ENCODE data around the gene IL17RD. TPM values are rescaled to one million over a fixed set of nuclear protein-coding genes. Genes with fewer than 3 reads are reported as not detected.

IL17RD gene
- total and polyA plus RNA-seq, 2 experiments from 2014 or later, result 10.7 to 104 TPM

- TF ChIP-seq, protein P1, sequence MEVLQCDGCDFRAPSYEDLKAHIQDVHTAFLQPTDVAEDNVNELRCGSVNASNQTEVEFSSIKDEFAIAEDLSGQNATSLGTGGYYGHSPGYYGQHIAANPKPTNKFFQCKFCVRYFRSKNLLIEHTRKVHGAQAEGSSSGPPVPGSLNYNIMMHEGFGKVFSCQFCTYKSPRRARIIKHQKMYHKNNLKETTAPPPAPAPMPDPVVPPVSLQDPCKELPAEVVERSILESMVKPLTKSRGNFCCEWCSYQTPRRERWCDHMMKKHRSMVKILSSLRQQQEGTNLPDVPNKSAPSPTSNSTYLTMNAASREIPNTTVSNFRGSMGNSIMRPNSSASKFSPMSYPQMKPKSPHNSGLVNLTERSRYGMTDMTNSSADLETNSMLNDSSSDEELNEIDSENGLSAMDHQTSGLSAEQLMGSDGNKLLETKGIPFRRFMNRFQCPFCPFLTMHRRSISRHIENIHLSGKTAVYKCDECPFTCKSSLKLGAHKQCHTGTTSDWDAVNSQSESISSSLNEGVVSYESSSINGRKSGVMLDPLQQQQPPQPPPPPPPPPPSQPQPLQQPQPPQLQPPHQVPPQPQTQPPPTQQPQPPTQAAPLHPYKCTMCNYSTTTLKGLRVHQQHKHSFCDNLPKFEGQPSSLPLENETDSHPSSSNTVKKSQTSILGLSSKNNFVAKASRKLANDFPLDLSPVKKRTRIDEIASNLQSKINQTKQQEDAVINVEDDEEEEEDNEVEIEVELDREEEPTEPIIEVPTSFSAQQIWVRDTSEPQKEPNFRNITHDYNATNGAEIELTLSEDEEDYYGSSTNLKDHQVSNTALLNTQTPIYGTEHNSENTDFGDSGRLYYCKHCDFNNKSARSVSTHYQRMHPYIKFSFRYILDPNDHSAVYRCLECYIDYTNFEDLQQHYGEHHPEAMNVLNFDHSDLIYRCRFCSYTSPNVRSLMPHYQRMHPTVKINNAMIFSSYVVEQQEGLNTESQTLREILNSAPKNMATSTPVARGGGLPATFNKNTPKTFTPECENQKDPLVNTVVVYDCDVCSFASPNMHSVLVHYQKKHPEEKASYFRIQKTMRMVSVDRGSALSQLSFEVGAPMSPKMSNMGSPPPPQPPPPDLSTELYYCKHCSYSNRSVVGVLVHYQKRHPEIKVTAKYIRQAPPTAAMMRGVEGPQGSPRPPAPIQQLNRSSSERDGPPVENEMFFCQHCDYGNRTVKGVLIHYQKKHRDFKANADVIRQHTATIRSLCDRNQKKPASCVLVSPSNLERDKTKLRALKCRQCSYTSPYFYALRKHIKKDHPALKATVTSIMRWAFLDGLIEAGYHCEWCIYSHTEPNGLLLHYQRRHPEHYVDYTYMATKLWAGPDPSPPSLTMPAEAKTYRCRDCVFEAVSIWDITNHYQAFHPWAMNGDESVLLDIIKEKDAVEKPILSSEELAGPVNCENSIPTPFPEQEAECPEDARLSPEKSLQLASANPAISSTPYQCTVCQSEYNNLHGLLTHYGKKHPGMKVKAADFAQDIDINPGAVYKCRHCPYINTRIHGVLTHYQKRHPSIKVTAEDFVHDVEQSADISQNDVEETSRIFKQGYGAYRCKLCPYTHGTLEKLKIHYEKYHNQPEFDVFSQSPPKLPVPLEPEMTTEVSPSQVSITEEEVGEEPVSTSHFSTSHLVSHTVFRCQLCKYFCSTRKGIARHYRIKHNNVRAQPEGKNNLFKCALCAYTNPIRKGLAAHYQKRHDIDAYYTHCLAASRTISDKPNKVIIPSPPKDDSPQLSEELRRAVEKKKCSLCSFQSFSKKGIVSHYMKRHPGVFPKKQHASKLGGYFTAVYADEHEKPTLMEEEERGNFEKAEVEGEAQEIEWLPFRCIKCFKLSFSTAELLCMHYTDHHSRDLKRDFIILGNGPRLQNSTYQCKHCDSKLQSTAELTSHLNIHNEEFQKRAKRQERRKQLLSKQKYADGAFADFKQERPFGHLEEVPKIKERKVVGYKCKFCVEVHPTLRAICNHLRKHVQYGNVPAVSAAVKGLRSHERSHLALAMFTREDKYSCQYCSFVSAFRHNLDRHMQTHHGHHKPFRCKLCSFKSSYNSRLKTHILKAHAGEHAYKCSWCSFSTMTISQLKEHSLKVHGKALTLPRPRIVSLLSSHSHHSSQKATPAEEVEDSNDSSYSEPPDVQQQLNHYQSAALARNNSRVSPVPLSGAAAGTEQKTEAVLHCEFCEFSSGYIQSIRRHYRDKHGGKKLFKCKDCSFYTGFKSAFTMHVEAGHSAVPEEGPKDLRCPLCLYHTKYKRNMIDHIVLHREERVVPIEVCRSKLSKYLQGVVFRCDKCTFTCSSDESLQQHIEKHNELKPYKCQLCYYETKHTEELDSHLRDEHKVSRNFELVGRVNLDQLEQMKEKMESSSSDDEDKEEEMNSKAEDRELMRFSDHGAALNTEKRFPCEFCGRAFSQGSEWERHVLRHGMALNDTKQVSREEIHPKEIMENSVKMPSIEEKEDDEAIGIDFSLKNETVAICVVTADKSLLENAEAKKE (CRISPR knock-in tag; IDR thresholded peaks at IDR 0.05), result no peak
- TF ChIP-seq EZH2phosphoT487 (IDR thresholded peaks at IDR 0.05; ENCODE audit: unreplicated experiment) (no peak), REST (IDR thresholded peaks at IDR 0.05; ENCODE audit: unreplicated experiment) (no peak), STAT1 (IDR thresholded peaks at IDR 0.05; ENCODE audit: unreplicated experiment) (no peak), ZNF331 (CRISPR knock-in tag; IDR thresholded peaks at IDR 0.05; ENCODE audit: low read depth) (no peak)
These were observed 7.6 kb downstream of the IL17RD start (continued) for GRCh38 chr3:57157545-57157944.

DNA sequence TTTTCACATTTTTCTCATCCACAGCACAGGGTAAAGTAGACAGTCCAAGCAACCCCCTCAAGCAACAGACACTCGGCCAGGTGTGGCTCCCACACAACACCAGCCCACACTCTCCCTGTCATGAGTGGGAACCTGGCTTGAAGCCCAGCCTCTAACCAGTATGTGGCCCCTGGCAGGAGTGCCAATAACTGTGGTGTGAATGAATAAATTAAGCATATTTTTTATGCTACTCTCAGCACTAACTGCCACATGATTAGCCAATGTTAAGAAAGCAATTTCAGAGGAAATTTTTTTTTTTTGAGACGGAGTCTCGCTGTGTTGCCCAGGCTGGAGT is 9.9 kb downstream of the IL17RD start:
- H3K4me3 Mint-ChIP-seq, result no peak overlapping the region
- peaks cover 86% of the 10 kb centered on the region for H3K79me2 ChIP-seq (replicated peaks; ENCODE audit: insufficient read depth)
- no peaks in the 10 kb centered on the region for H3K27me3 ChIP-seq (ENCODE audit: insufficient read depth)
- peak overlapping the region; percentile 36 for H3K4me2 ChIP-seq
- peaks cover 4% of the 10 kb centered on the region; the same call in 2 of the 3 replicates for H3K9me3 Mint-ChIP-seq
- H3K36me3 ChIP-seq (ENCODE audit: insufficient read depth), result no peaks in the 10 kb centered on the region
- peaks cover 93% of the 10 kb centered on the region for H3K4me1 ChIP-seq (ENCODE audit: insufficient read depth)
- ATAC-seq (no peak), DNase-seq (ENCODE audit: low spot score) (no peak)
- H2AFZ ChIP-seq, result no peak overlapping the region
- H3K27ac Mint-ChIP-seq, result no peak overlapping the region
- H4K20me1 ChIP-seq (replicated peaks; ENCODE audit: insufficient read depth), result peaks cover 34% of the 10 kb centered on the region
- H3F3A ChIP-seq (replicated peaks; ENCODE audit: low read depth), result peaks cover 13% of the 10 kb centered on the region; the same call in 1 of the 2 replicates
- H3K27ac ChIP-seq (ENCODE audit: low read depth), result no peak overlapping the region
- peaks cover 8% of the 10 kb centered on the region; the same call in 2 of the 3 replicates for H3K36me3 Mint-ChIP-seq (ENCODE audit: low read depth)
- H3K27me3 Mint-ChIP-seq (ENCODE audit: insufficient read depth, low read depth, poor library complexity), result peaks cover 16% of the 10 kb centered on the region
- no peaks in the 10 kb centered on the region for H3K9me2 ChIP-seq (ENCODE audit: insufficient read depth)
- H3K4me1 Mint-ChIP-seq, result peaks cover 90% of the 10 kb centered on the region
- no peak overlapping the region for H3K4me3 ChIP-seq
- TF ChIP-seq POLR2AphosphoS5 (IDR thresholded peaks at IDR 0.05; ENCODE audit: low read depth), result no peak
- no peak for TF ChIP-seq ZNF331 (CRISPR knock-in tag; IDR thresholded peaks at IDR 0.05; ENCODE audit: low read depth)
- no peak for TF ChIP-seq ZNF114 (CRISPR knock-in tag; IDR thresholded peaks at IDR 0.05)
- no peak for TF ChIP-seq NANOG (IDR thresholded peaks at IDR 0.05; ENCODE audit: borderline replicate concordance)
- TF ChIP-seq EZH2phosphoT487 (IDR thresholded peaks at IDR 0.05; ENCODE audit: unreplicated experiment), result no peak
- TF ChIP-seq REST (IDR thresholded peaks at IDR 0.05; ENCODE audit: unreplicated experiment), result no peak
- TF ChIP-seq STAT1 (IDR thresholded peaks at IDR 0.05; ENCODE audit: unreplicated experiment), result no peak
- TF ChIP-seq, protein P2, sequence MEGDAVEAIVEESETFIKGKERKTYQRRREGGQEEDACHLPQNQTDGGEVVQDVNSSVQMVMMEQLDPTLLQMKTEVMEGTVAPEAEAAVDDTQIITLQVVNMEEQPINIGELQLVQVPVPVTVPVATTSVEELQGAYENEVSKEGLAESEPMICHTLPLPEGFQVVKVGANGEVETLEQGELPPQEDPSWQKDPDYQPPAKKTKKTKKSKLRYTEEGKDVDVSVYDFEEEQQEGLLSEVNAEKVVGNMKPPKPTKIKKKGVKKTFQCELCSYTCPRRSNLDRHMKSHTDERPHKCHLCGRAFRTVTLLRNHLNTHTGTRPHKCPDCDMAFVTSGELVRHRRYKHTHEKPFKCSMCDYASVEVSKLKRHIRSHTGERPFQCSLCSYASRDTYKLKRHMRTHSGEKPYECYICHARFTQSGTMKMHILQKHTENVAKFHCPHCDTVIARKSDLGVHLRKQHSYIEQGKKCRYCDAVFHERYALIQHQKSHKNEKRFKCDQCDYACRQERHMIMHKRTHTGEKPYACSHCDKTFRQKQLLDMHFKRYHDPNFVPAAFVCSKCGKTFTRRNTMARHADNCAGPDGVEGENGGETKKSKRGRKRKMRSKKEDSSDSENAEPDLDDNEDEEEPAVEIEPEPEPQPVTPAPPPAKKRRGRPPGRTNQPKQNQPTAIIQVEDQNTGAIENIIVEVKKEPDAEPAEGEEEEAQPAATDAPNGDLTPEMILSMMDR (conservative IDR thresholded peaks at IDR 0.05; ENCODE audit: low read depth in 2 of 2), result no peak
- no peak for TF ChIP-seq CREB1 (CRISPR knock-in tag; IDR thresholded peaks at IDR 0.05; ENCODE audit: low read depth)
